Breast epithelium (tissue), 4 donors: ENCODE measurements around the gene INTS1. TPM values are rescaled to one million over a fixed set of nuclear protein-coding genes. Genes with fewer than 3 reads are reported as not detected.

ENCODE experiments used
- DNase-seq, 2 donors: peaks; one replicate each; pipeline ENCODE4 v3.0.0-alpha.2; 2019; ENCODE audit warnings: low spot score in 2 of 2
- H3K27ac ChIP-seq, 2 donors: fragments of 200-600 bp; sonication (generic) in 1 of 2; one replicate each; pipeline ENCODE4 v1.5.1; 2016 to 2019; ENCODE audit warnings: mild to moderate bottlenecking in 1 of 2
- H3K27me3 ChIP-seq, 2 donors: fragments of 200-600 bp; sonication (generic) in 1 of 2; one replicate each; pipeline versions ENCODE4 v1.5.1 to v1.6.0; 2017 to 2019; ENCODE audit warnings: control low read depth in 1 of 2, mild to moderate bottlenecking in 1 of 2
- H3K36me3 ChIP-seq: fragments of 200-600 bp; one replicate; pipeline ENCODE4 v1.5.1; 2019
- H3K4me1 ChIP-seq, 2 donors: fragments of 200-600 bp; sonication (generic); one replicate each; pipeline ENCODE4 v1.5.1; 2016 to 2019; ENCODE audit warnings: control low read depth in 1 of 2
- H3K4me3 ChIP-seq, 3 donors: fragments of 200-600 bp; sonication (generic); 1 replicate in 2 of 3; 2 replicates in 1 of 3; pipeline ENCODE4 v1.5.1; 2016 to 2019; ENCODE audit warnings: mild to moderate bottlenecking in 3 of 3, moderate library complexity in 2 of 3
- H3K9me3 ChIP-seq, 2 donors: fragments of 200-600 bp; sonication (generic) in 1 of 2; one replicate each; pipeline ENCODE4 v1.5.1; 2016 to 2019; ENCODE audit warnings: control low read depth in 1 of 2
- POLR2A ChIP-seq: fragments of 450-650 bp; IDR thresholded peaks from one replicate; pipeline ENCODE4 v1.6.1; 2016; ENCODE audit warnings: antibody characterized with exemption, mild to moderate bottlenecking, moderate library complexity
- POLR2AphosphoS5 ChIP-seq, 3 donors: sonication (generic); formaldehyde crosslinking; IDR thresholded peaks; one replicate each; pipeline ENCODE4 v1.6.1; 2017; ENCODE audit warnings: antibody characterized with exemption in 3 of 3
- intact Hi-C: fragments of 100-400 bp; cut with DNase I; formaldehyde crosslinking; loops from one replicate; pipeline ENCODE4 v1.15.1; 2023; ENCODE audit warnings: low total_unique reads
- total RNA-seq, 3 donors: library from RNA; depleted of rRNA; stranded (reverse); fragments of >200 nt; gene quantifications; one replicate each; pipeline ENCODE4 v1.1.0, GENCODE V29; 2016
- TF ChIP-seq, protein P1 (sequence below), 3 donors: fragments of 450-650 bp; IDR thresholded peaks; one replicate each; pipeline ENCODE4 v1.5.1; 2016 to 2017; ENCODE audit warnings: antibody characterized with exemption in 3 of 3, mild to moderate bottlenecking in 3 of 3, moderate library complexity in 3 of 3

Gene INTS1
- total RNA-seq, 3 donors from 2014 or later = 27.5 to 32.1 (median 27.7) TPM

DNA sequence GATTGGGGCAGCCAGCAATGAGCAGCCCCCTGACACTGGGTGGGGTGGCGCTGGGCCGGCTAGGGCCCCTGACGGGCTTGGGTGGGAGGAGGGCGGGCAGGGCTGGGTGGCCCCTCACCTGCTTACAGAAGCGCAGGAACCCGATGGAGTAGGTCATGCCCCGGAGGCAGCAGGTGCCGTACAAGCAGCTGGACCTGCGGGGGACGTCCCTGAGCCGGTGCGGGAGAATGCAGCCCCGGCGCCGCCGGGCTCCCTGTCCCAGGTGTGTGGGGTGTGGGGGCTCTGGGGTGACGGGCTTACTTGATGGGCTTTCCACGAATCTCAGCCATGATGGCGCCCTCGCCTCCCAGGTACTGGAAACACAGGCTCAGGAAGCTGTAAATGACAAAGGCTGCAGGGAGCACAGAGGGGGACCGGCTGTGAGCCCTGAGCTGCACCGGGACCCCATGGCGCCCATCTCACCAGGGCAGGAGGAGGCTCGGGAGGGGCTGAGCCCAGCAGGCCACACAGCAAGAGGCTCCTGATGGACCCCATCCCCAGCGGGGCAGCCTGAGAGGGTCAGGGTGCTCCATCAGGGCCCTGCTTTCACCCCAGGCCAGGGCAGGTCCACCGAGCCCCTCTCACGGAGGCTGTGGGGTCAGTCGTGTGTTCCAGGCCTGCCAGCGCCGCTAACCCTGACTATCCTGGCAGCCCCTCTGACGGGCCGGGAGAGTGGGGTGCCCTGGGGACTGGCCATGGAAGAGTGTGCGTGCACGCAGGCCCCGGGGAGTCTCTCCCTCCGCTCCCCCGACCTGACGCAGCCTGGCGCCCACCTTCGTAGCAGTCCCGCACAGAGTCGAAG, 46.0 kb upstream of the INTS1 start:
- TF ChIP-seq POLR2A = no peak
- TF ChIP-seq POLR2AphosphoS5 (IDR thresholded peaks at IDR 0.05) = no peak
- TF ChIP-seq, protein P1, sequence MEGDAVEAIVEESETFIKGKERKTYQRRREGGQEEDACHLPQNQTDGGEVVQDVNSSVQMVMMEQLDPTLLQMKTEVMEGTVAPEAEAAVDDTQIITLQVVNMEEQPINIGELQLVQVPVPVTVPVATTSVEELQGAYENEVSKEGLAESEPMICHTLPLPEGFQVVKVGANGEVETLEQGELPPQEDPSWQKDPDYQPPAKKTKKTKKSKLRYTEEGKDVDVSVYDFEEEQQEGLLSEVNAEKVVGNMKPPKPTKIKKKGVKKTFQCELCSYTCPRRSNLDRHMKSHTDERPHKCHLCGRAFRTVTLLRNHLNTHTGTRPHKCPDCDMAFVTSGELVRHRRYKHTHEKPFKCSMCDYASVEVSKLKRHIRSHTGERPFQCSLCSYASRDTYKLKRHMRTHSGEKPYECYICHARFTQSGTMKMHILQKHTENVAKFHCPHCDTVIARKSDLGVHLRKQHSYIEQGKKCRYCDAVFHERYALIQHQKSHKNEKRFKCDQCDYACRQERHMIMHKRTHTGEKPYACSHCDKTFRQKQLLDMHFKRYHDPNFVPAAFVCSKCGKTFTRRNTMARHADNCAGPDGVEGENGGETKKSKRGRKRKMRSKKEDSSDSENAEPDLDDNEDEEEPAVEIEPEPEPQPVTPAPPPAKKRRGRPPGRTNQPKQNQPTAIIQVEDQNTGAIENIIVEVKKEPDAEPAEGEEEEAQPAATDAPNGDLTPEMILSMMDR (IDR thresholded peaks at IDR 0.05) = no peak
- Histone ChIP-seq H3K36me3 (no peaks in the 10 kb centered on the region), H3K4me1 (peaks cover 0 to 9% of the 10 kb centered on the region in 2 donors), H3K4me3 (no peak overlapping the region), H3K27me3 (no peaks in the 10 kb centered on the region), H3K27ac (no peak overlapping the region), H3K9me3 (no peaks in the 10 kb centered on the region)
- DNase-seq = no peak
- intact Hi-C loops = no loop called here

DNA sequence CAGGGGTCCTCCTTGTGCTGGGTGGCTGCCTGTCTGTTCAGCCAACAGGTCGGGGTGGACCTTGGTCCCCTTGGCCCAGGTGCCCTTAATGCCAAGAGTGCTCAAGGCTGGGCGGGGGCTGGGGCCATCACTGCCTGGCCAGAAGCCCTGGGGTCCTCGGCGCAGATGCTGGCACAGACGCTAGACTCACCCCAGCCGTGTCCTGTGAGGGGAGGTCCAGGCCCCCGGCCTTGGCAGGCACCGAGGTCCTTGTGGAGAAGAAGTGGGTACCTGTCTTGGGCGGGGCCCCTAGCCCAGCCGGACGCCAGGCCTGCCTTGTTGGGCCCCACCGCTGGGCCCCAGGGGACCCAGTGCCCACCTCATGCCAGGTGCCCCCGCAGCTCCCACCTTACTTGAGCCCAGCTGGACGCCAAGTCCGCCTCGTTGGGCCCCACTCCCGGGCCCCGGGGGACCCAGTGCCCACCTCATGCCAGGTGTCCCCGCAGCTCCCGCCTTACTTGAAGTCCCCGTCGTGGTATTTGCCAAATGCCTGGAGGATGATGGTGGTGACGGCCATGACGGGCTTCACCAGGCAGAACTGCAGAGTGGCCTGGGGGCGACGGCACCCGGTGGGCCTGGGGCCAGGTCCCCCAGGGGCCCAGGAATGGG, 45.3 kb upstream of the INTS1 start:
- H3K9me3 ChIP-seq = no peaks in the 10 kb centered on the region
- H3K36me3 ChIP-seq = no peaks in the 10 kb centered on the region
- TF ChIP-seq, protein P1 (IDR thresholded peaks at IDR 0.05) = no peak
- TF ChIP-seq POLR2A (no peak), POLR2AphosphoS5 (IDR thresholded peaks at IDR 0.05) (no peak)
- intact Hi-C loops = no loop called here
- H3K4me3 ChIP-seq = no peak overlapping the region
- DNase-seq = no peak
- H3K4me1 ChIP-seq = peaks cover 0 to 5% of the 10 kb centered on the region in 2 donors
- H3K27ac ChIP-seq = no peak overlapping the region
- H3K27me3 ChIP-seq = no peaks in the 10 kb centered on the region

DNA sequence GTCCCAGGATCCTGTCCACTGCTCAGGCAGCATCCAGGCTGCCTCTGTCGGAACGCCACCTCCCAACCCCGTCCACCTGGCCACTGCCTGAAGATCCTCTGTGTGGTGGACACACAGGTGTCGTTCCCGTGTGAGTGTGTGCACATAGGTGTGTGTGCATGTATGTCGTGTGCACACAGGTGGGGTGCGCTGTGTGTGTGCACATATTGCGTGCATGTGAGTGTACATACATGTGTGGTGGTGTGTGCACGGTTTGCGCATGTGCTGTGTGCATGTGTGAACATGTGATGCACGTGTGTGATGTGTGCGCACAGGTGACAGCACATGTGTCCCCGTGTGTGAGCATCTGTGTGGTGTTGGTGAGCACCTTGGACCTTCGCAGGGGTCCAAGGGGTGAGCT, 44.8 kb upstream of the INTS1 start:
- Histone ChIP-seq H3K27me3 (no peaks in the 10 kb centered on the region), H3K9me3 (no peaks in the 10 kb centered on the region), H3K27ac (no peak overlapping the region), H3K36me3 (no peaks in the 10 kb centered on the region), H3K4me3 (no peak overlapping the region), H3K4me1 (peaks cover 0 to 5% of the 10 kb centered on the region in 2 donors)
- intact Hi-C loops = no loop called here
- TF ChIP-seq POLR2AphosphoS5 (IDR thresholded peaks at IDR 0.05) (no peak), POLR2A (no peak)
- TF ChIP-seq, protein P1 (IDR thresholded peaks at IDR 0.05) = no peak
- no peak for DNase-seq

DNA sequence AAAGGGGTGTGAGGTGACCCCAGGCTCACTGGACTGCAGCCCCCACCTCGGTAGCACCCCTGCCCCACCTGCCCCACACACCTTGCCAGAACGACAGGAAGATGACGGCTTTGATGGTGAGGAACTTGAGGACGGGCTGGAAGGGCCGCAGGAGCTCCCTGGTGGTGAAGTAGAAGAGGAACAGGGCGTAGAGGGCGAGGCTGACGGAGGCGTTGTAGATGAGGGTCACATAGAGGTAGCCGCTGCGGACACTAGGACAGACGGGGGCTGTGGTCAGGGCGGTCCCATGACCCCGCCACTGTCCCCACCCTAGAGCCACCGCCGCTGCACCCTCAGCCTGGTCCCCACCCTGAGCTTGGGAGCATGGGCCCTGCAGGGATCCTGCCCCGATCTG, 44.2 kb upstream of the INTS1 start:
- intact Hi-C loops = no loop called here
- no peaks in the 10 kb centered on the region for H3K36me3 ChIP-seq
- DNase-seq = no peak
- H3K9me3 ChIP-seq = no peaks in the 10 kb centered on the region
- TF ChIP-seq, protein P1 (IDR thresholded peaks at IDR 0.05) = no peak
- TF ChIP-seq POLR2A (no peak), POLR2AphosphoS5 (IDR thresholded peaks at IDR 0.05) (no peak)
- H3K27me3 ChIP-seq = no peaks in the 10 kb centered on the region
- peaks cover 0 to 5% of the 10 kb centered on the region in 2 donors for H3K4me1 ChIP-seq
- no peak overlapping the region for H3K27ac ChIP-seq
- H3K4me3 ChIP-seq = no peak overlapping the region
